Adrenal gland (tissue), 12 donors: ENCODE results near the gene CTCFL. TPM values are rescaled to one million over a fixed set of nuclear protein-coding genes. Genes with fewer than 3 reads are reported as not detected.
"Not testable (repeated sequence)": the region's sequence is repeated elsewhere in the genome, so short reads cannot be mapped to it uniquely, and the experiment has no call there.

Experiments
- DNase-seq, 7 donors: peaks; one replicate each; pipeline ENCODE4 v3.0.0-alpha.2; 2019 to 2020
- H3K27ac ChIP-seq, 5 donors: fragments of 200-600 bp; sonication (generic) in 4 of 5; 1 replicate in 3 of 5; 2 replicates in 2 of 5; pipeline versions ENCODE4 v1.5.1 to v1.8.0; 2016 to 2020; ENCODE audit warnings: mild to moderate bottlenecking in 1 of 5
- H3K27me3 ChIP-seq: fragments of 200-600 bp; 2 replicates; pipeline ENCODE4 v1.8.0; 2021
- H3K36me3 ChIP-seq, 2 donors: fragments of 200-600 bp; replicated peaks in 1 of 2; 1 replicate in 1 of 2; 2 replicates in 1 of 2; pipeline versions ENCODE4 v1.5.1 to v1.8.0; 2018 to 2022
- H3K4me1 ChIP-seq, 2 donors: fragments of 200-600 bp; replicated peaks in 1 of 2; 1 replicate in 1 of 2; 2 replicates in 1 of 2; pipeline versions ENCODE4 v1.5.1 to v1.8.0; 2018 to 2021
- H3K4me3 ChIP-seq, 4 donors: fragments of 200-600 bp; sonication (generic) in 3 of 4; one replicate each; pipeline ENCODE4 v1.5.1; 2016 to 2018
- H3K9me3 ChIP-seq, 3 donors: fragments of 200-600 bp; sonication (generic) in 1 of 3; replicated peaks in 1 of 3; 1 replicate in 2 of 3; 2 replicates in 1 of 3; pipeline versions ENCODE4 v1.5.1 to v1.8.0; 2016 to 2021
- CTCF ChIP-seq, 6 experiments: fragments of 450-650 bp in 4 of 6; fragments of 200-600 bp in 2 of 6; sonication (generic) in 1 of 6; IDR thresholded peaks; 1 replicate in 5 of 6; 2 replicates in 1 of 6; pipeline versions ENCODE4 v1.5.1 to v1.8.0; 2016 to 2021; ENCODE audit warnings: antibody characterized with exemption in 6 of 6, mild to moderate bottlenecking in 2 of 6, moderate library complexity in 1 of 6
- POLR2A ChIP-seq, 2 donors: fragments of 450-650 bp; IDR thresholded peaks; one replicate each; pipeline ENCODE4 v1.6.1; 2017; ENCODE audit warnings: antibody characterized with exemption in 2 of 2, mild to moderate bottlenecking in 2 of 2, moderate library complexity in 1 of 2
- WGBS, 4 donors: extraction: QIAGEN DNeasy Blood & Tissue Kit in 2 of 4; methylation state at CpG; one replicate each; pipeline versions ENCODE4 v1.1.5 to v1.1.7; 2013 to 2017; 5-methylcytosine and 5-hydroxymethylcytosine counted together
- intact Hi-C, 2 donors: fragments of 100-400 bp; cut with DNase I; formaldehyde crosslinking; loops; one replicate each; pipeline versions ENCODE4 v1.14.1 to v1.15.0; 2022 to 2023
- polyA plus RNA-seq, 3 donors: library from polyadenylated mRNA; stranded (reverse); fragments of 200-250 nt in 2 of 3; fragments of 350-450 nt in 1 of 3; fragmentation: Illumina TruSeq in 1 of 3; extraction: RNeasy Lipid Tissue Mini Kit (QIAGEN cat#74804) in 1 of 3; gene quantifications; one replicate each; pipeline ENCODE4 v1.2.3, GENCODE V29; 2013 to 2014
- total RNA-seq, 9 donors: library from RNA; depleted of rRNA in 4 of 9; stranded (reverse); fragments of >200 nt in 4 of 9; fragments of 120-200 nt in 1 of 9; fragmentation: NEBNext Ultra II Directional in 1 of 9; extraction: Animal tissue kit (Norgen Biotek cat#: 25700) in 1 of 9; gene quantifications; one replicate each; pipeline versions ENCODE4 v1.1.0 to v1.2.4, GENCODE V29; 2013 to 2023
- donor health status: healthy with polysubstance abuse.
- donor health status: Bipolar disorder and iron deficiency.
- donor health status: DM: yes; HTN: yes; CAD: no.
- donor health status: DM: no; HTN: no; CAD: no.
- donor health status: DM: no; HTN: no; CAD: no.
- donor health status: DM: yes; HTN: yes; CAD: no.

The CTCFL gene
- total and polyA plus RNA-seq, 12 donors: 0.08 to 0.27 (median 0.14) TPM; not detected in 9

GRCh38 chr20:57473246-57474048 lies 51.5 kb downstream of the CTCFL start:
- Histone ChIP-seq H3K36me3 (no peaks in the 10 kb centered on the region), H3K4me3 (no peak overlapping the region), H3K27me3 (no peaks in the 10 kb centered on the region), H3K9me3 (no peaks in the 10 kb centered on the region), H3K4me1 (no peaks in the 10 kb centered on the region), H3K27ac (peak overlapping the region in 1 of 5 donors; percentile 16)
- DNase-seq: peak in 4 of 7 donors; percentile 25 to 64 (median 38)
- intact Hi-C loops: no loop called here
- 44 to 65% (median 56%) methylated on average over 10 to 16 of the region's 16 CpGs for WGBS, 4 donors
- TF ChIP-seq POLR2A (IDR thresholded peaks at IDR 0.05): no peak
- no peak for TF ChIP-seq CTCF (IDR thresholded peaks at IDR 0.05)

GRCh38 chr20:57472474-57472873 lies 52.5 kb downstream of the CTCFL start:
- H3K9me3 ChIP-seq, intact Hi-C loops, DNase-seq, H3K36me3 ChIP-seq, H3K27me3 ChIP-seq, H3K27ac ChIP-seq, H3K4me3 ChIP-seq, H3K4me1 ChIP-seq: not testable (repeated sequence)
- WGBS, 4 donors: 82 to 95% (median 88%) methylated on average over 5 of the region's 5 CpGs

GRCh38 chr20:57471496-57472372 lies 53.2 kb downstream of the CTCFL start:
- intact Hi-C loops: no loop called here
- no peaks in the 10 kb centered on the region for H3K36me3 ChIP-seq
- 73 to 78% (median 74%) methylated on average over 8 to 12 of the region's 12 CpGs for WGBS, 4 donors
- no peaks in the 10 kb centered on the region for H3K4me1 ChIP-seq
- no peak for DNase-seq
- no peaks in the 10 kb centered on the region for H3K27me3 ChIP-seq
- TF ChIP-seq POLR2A (IDR thresholded peaks at IDR 0.05): no peak
- H3K4me3 ChIP-seq: no peak overlapping the region
- no peak overlapping the region for H3K27ac ChIP-seq
- H3K9me3 ChIP-seq: no peaks in the 10 kb centered on the region

- intact Hi-C loops: no loop called here
- DNase-seq: no peak
- Histone ChIP-seq H3K27ac (no peak overlapping the region), H3K36me3 (no peaks in the 10 kb centered on the region), H3K4me1 (no peaks in the 10 kb centered on the region), H3K4me3 (no peak overlapping the region), H3K27me3 (no peaks in the 10 kb centered on the region), H3K9me3 (no peaks in the 10 kb centered on the region)
- TF ChIP-seq POLR2A (IDR thresholded peaks at IDR 0.05): no peak
- no peak for TF ChIP-seq CTCF (IDR thresholded peaks at IDR 0.05)
- WGBS, 4 donors: 54 to 68% (median 64%) methylated on average over 13 to 18 of the region's 18 CpGs
Observed at GRCh38 chr20:57470666-57471495, 54.1 kb downstream of the CTCFL start.

- Histone ChIP-seq H3K27me3 (no peaks in the 10 kb centered on the region), H3K4me3 (no peak overlapping the region), H3K4me1 (no peaks in the 10 kb centered on the region), H3K9me3 (no peaks in the 10 kb centered on the region), H3K36me3 (no peaks in the 10 kb centered on the region), H3K27ac (no peak overlapping the region)
- 66 to 77% (median 72%) methylated on average over 9 of the region's 9 CpGs for WGBS, 4 donors
- intact Hi-C loops: no loop called here
- TF ChIP-seq POLR2A (IDR thresholded peaks at IDR 0.05) (no peak), CTCF (IDR thresholded peaks at IDR 0.05) (no peak)
- DNase-seq: no peak
Observed at GRCh38 chr20:57470212-57470522, 54.8 kb downstream of the CTCFL start.
